Liver (tissue), 9 donors: ENCODE results near the gene CDC7. TPM values are rescaled to one million over a fixed set of nuclear protein-coding genes. Genes with fewer than 3 reads are reported as not detected.
A peak's percentile ranks its signal among the peaks of the same experiment; 100 is the strongest.

Experiments used
- DNase-seq: peaks from one replicate; pipeline ENCODE4 v3.0.0-alpha.2; 2017; ENCODE audit warnings: low spot score
- H3K27ac ChIP-seq, 2 donors: one replicate each; pipeline ENCODE4 v1.7.0; 2013; ENCODE audit warnings: inconsistent platforms in 2 of 2, low read length in 2 of 2, control low read depth in 1 of 2, low read depth in 1 of 2, mild to moderate bottlenecking in 1 of 2
- H3K27me3 ChIP-seq, 4 donors: one replicate each; pipeline versions ENCODE4 v1.6.1 to v1.7.0; 2013; ENCODE audit warnings: low read length in 3 of 4, inconsistent platforms in 1 of 4, mild to moderate bottlenecking in 1 of 4, moderate library complexity in 1 of 4; ENCODE audit not compliant: control insufficient read depth in 4 of 4, insufficient read depth in 4 of 4
- H3K36me3 ChIP-seq, 4 donors: one replicate each; pipeline versions ENCODE4 v1.6.1 to v1.7.0; 2013; ENCODE audit warnings: low read length in 3 of 4, mild to moderate bottlenecking in 3 of 4, low read depth in 1 of 4, moderate library complexity in 1 of 4; ENCODE audit not compliant: control insufficient read depth in 4 of 4, insufficient read depth in 3 of 4
- H3K4me1 ChIP-seq, 4 donors: one replicate each; pipeline versions ENCODE4 v1.6.1 to v1.7.0; 2013; ENCODE audit warnings: low read length in 3 of 4, mild to moderate bottlenecking in 3 of 4, moderate library complexity in 1 of 4; ENCODE audit not compliant: control insufficient read depth in 4 of 4, insufficient read depth in 4 of 4
- H3K4me3 ChIP-seq, 3 donors: one replicate each; pipeline versions ENCODE4 v1.6.1 to v1.7.0; 2013; ENCODE audit warnings: low read length in 3 of 3, control low read depth in 1 of 3, low read depth in 1 of 3, mild to moderate bottlenecking in 1 of 3
- H3K9ac ChIP-seq, 2 donors: one replicate each; pipeline ENCODE4 v1.7.0; 2013; ENCODE audit warnings: low read length in 2 of 2, mild to moderate bottlenecking in 2 of 2, moderate library complexity in 2 of 2, control low read depth in 1 of 2, low read depth in 1 of 2
- H3K9me3 ChIP-seq, 4 donors: one replicate each; pipeline versions ENCODE4 v1.6.1 to v1.7.0; 2013; ENCODE audit warnings: low read length in 3 of 4; ENCODE audit not compliant: control insufficient read depth in 4 of 4
- EGR1 ChIP-seq, 2 donors: IDR thresholded peaks; 2 replicates each; pipeline ENCODE4 v1.6.1; 2016 to 2018; ENCODE audit warnings: antibody characterized with exemption in 2 of 2, low read depth in 2 of 2
- FOXA1 ChIP-seq: IDR thresholded peaks from 2 replicates; pipeline ENCODE4 v1.6.1; 2016; ENCODE audit warnings: antibody characterized with exemption
- FOXA2 ChIP-seq: IDR thresholded peaks from 2 replicates; pipeline ENCODE4 v1.6.1; 2016; ENCODE audit warnings: antibody characterized with exemption
- GABPA ChIP-seq, 2 donors: IDR thresholded peaks in 1 of 2; conservative IDR thresholded peaks in 1 of 2; 2 replicates each; pipeline ENCODE4 v1.6.1; 2016; ENCODE audit warnings: antibody characterized with exemption in 2 of 2, mild to moderate bottlenecking in 1 of 2, moderate library complexity in 1 of 2
- HNF4A ChIP-seq, 2 donors: conservative IDR thresholded peaks; 2 replicates each; pipeline ENCODE4 v1.6.1; 2016; ENCODE audit warnings: antibody characterized with exemption in 2 of 2, mild to moderate bottlenecking in 2 of 2
- HNF4G ChIP-seq: IDR thresholded peaks from 2 replicates; pipeline ENCODE4 v1.6.1; 2016; ENCODE audit warnings: antibody characterized with exemption
- JUND ChIP-seq, 2 donors: IDR thresholded peaks; 2 replicates each; pipeline ENCODE4 v1.6.1; 2016; ENCODE audit warnings: antibody characterized with exemption in 2 of 2
- NR2F2 ChIP-seq: IDR thresholded peaks from 2 replicates; pipeline ENCODE4 v1.6.1; 2016; ENCODE audit warnings: antibody characterized with exemption
- RAD21 ChIP-seq, 2 donors: IDR thresholded peaks; 2 replicates each; pipeline ENCODE4 v1.6.1; 2016; ENCODE audit warnings: antibody characterized with exemption in 2 of 2, mild to moderate bottlenecking in 2 of 2
- RXRA ChIP-seq, 2 donors: IDR thresholded peaks; 2 replicates each; pipeline ENCODE4 v1.6.1; 2017 to 2018; ENCODE audit warnings: antibody characterized with exemption in 2 of 2, mild to moderate bottlenecking in 1 of 2
- SP1 ChIP-seq: IDR thresholded peaks from 2 replicates; pipeline ENCODE4 v1.6.1; 2018; ENCODE audit warnings: antibody characterized with exemption, mild to moderate bottlenecking
- YY1 ChIP-seq: IDR thresholded peaks from 2 replicates; pipeline ENCODE4 v1.6.1; 2016; ENCODE audit warnings: antibody characterized with exemption, mild to moderate bottlenecking
- WGBS: extraction: QIAGEN DNeasy Blood & Tissue Kit; methylation state at CpG from one replicate; pipeline ENCODE4 v1.1.7; 2013; 5-methylcytosine and 5-hydroxymethylcytosine counted together
- polyA plus RNA-seq, 2 donors: library from polyadenylated mRNA; stranded (reverse) in 1 of 2; unstranded in 1 of 2; fragments of 200-250 nt in 1 of 2; fragments of >200 nt in 1 of 2; fragmentation: Nextera tagmentation in 1 of 2; extraction: Ambion mirVana in 1 of 2; gene quantifications; one replicate each; pipeline versions ENCODE4 v1.2.1 to v1.2.3, GENCODE V29; 2013 to 2015
- total RNA-seq, 2 donors: library from RNA; depleted of rRNA; stranded (reverse); fragments of >200 nt; gene quantifications; one replicate each; pipeline ENCODE4 v1.2.3, GENCODE V29; 2014
- TF ChIP-seq, protein P1 (sequence below): IDR thresholded peaks from 2 replicates; pipeline ENCODE4 v1.6.1; 2016; ENCODE audit warnings: antibody characterized with exemption
- TF ChIP-seq, protein P2 (sequence below): IDR thresholded peaks from 2 replicates; pipeline ENCODE4 v1.6.1; 2016; ENCODE audit warnings: antibody characterized with exemption, mild to moderate bottlenecking
- TF ChIP-seq, protein P3 (sequence below): IDR thresholded peaks from 2 replicates; pipeline ENCODE4 v1.6.1; 2016; ENCODE audit warnings: antibody characterized with exemption
- TF ChIP-seq, protein P4 (sequence below): fragments of 150-350 bp; IDR thresholded peaks from 2 replicates; pipeline ENCODE4 v1.5.1; 2017; ENCODE audit warnings: improper control_type of control experiment, low read depth, low read length; ENCODE audit not compliant: missing input control
- donor health status: healthy.
- donor health status: healthy.
- donor health status: healthy.
- donor health status: healthy.
- donor health status: healthy.

CDC7 gene
- total and polyA plus RNA-seq, 4 donors: 0.43 to 15.0 (median 0.61) TPM

DNA sequence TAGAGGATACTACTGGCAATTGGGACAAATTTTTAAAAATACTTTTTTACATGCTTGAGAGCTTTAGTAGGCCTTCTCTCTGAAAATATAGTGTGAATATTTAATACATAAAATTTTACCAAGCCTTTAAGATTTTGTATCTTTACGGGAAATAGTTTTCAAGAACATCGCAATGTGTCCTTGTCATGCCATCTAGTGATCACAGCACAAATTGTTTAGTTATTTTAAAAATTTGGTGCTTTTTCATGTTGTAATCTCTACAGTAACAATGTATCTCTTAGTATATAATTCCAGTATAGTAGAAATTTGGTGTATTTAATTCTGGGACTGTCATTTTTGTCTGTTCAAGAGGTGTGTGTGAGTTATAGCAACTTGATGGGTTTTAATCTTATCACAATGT, 6.7 kb downstream of the CDC7 start:
- Histone ChIP-seq H3K27ac (no peak overlapping the region), H3K9me3 (no peaks in the 10 kb centered on the region), H3K36me3 (no peaks in the 10 kb centered on the region), H3K9ac (no peak overlapping the region), H3K4me1 (no peaks in the 10 kb centered on the region), H3K4me3 (no peak overlapping the region), H3K27me3 (no peaks in the 10 kb centered on the region)
- DNase-seq: no peak
- TF ChIP-seq, protein P1, sequence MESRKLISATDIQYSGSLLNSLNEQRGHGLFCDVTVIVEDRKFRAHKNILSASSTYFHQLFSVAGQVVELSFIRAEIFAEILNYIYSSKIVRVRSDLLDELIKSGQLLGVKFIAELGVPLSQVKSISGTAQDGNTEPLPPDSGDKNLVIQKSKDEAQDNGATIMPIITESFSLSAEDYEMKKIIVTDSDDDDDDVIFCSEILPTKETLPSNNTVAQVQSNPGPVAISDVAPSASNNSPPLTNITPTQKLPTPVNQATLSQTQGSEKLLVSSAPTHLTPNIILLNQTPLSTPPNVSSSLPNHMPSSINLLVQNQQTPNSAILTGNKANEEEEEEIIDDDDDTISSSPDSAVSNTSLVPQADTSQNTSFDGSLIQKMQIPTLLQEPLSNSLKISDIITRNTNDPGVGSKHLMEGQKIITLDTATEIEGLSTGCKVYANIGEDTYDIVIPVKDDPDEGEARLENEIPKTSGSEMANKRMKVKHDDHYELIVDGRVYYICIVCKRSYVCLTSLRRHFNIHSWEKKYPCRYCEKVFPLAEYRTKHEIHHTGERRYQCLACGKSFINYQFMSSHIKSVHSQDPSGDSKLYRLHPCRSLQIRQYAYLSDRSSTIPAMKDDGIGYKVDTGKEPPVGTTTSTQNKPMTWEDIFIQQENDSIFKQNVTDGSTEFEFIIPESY: no peak
- TF ChIP-seq RAD21 (IDR thresholded peaks at IDR 0.05) (peak; percentile 22 to 23), RXRA (IDR thresholded peaks at IDR 0.05) (no peak), GABPA (IDR thresholded peaks at IDR 0.05 in 1 of 2, conservative IDR thresholded peaks at IDR 0.05 in 1 of 2) (no peak), FOXA2 (no peak), NR2F2 (no peak)
- TF ChIP-seq, protein P2, sequence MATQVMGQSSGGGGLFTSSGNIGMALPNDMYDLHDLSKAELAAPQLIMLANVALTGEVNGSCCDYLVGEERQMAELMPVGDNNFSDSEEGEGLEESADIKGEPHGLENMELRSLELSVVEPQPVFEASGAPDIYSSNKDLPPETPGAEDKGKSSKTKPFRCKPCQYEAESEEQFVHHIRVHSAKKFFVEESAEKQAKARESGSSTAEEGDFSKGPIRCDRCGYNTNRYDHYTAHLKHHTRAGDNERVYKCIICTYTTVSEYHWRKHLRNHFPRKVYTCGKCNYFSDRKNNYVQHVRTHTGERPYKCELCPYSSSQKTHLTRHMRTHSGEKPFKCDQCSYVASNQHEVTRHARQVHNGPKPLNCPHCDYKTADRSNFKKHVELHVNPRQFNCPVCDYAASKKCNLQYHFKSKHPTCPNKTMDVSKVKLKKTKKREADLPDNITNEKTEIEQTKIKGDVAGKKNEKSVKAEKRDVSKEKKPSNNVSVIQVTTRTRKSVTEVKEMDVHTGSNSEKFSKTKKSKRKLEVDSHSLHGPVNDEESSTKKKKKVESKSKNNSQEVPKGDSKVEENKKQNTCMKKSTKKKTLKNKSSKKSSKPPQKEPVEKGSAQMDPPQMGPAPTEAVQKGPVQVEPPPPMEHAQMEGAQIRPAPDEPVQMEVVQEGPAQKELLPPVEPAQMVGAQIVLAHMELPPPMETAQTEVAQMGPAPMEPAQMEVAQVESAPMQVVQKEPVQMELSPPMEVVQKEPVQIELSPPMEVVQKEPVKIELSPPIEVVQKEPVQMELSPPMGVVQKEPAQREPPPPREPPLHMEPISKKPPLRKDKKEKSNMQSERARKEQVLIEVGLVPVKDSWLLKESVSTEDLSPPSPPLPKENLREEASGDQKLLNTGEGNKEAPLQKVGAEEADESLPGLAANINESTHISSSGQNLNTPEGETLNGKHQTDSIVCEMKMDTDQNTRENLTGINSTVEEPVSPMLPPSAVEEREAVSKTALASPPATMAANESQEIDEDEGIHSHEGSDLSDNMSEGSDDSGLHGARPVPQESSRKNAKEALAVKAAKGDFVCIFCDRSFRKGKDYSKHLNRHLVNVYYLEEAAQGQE: no peak
- 89% methylated on average over 2 of the region's 2 CpGs for WGBS

DNA sequence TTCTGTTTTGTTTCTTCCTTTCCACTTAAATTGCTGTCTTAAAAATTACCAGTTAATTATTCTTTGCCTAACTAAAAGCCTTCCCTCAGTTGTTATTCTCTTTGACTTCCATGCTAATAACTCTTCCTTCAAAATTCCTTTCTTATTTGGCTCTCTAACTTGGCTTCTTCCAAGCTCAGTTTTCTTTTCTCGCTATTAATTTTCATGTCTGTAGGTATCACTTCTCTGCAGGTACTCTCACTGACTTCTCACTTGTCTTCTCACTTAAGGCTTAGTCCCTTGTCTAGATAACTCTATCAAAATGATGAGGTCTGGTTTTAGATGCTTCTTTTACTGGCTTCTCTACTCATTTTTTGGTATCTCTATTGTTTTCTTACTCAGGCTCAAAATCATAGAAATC, 10.1 kb downstream of the CDC7 start:
- DNase-seq: no peak
- TF ChIP-seq, protein P2: no peak
- TF ChIP-seq, protein P3, sequence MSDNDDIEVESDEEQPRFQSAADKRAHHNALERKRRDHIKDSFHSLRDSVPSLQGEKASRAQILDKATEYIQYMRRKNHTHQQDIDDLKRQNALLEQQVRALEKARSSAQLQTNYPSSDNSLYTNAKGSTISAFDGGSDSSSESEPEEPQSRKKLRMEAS: no peak
- TF ChIP-seq GABPA (IDR thresholded peaks at IDR 0.05 in 1 of 2, conservative IDR thresholded peaks at IDR 0.05 in 1 of 2) (no peak), HNF4G (no peak), SP1 (no peak), NR2F2 (no peak), HNF4A (conservative IDR thresholded peaks at IDR 0.05) (no peak), EGR1 (IDR thresholded peaks at IDR 0.05; ENCODE audit: low read depth in 2 of 2) (no peak), FOXA1 (no peak), YY1 (no peak), RXRA (IDR thresholded peaks at IDR 0.05) (no peak), JUND (IDR thresholded peaks at IDR 0.05) (no peak)
- TF ChIP-seq, protein P4, sequence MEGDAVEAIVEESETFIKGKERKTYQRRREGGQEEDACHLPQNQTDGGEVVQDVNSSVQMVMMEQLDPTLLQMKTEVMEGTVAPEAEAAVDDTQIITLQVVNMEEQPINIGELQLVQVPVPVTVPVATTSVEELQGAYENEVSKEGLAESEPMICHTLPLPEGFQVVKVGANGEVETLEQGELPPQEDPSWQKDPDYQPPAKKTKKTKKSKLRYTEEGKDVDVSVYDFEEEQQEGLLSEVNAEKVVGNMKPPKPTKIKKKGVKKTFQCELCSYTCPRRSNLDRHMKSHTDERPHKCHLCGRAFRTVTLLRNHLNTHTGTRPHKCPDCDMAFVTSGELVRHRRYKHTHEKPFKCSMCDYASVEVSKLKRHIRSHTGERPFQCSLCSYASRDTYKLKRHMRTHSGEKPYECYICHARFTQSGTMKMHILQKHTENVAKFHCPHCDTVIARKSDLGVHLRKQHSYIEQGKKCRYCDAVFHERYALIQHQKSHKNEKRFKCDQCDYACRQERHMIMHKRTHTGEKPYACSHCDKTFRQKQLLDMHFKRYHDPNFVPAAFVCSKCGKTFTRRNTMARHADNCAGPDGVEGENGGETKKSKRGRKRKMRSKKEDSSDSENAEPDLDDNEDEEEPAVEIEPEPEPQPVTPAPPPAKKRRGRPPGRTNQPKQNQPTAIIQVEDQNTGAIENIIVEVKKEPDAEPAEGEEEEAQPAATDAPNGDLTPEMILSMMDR: no peak
- TF ChIP-seq, protein P1: no peak
- 96% methylated on average over 1 of the region's 1 CpG for WGBS
- Histone ChIP-seq H3K4me3 (no peak overlapping the region), H3K4me1 (no peaks in the 10 kb centered on the region), H3K27me3 (no peaks in the 10 kb centered on the region), H3K9me3 (no peaks in the 10 kb centered on the region), H3K9ac (no peak overlapping the region), H3K36me3 (no peaks in the 10 kb centered on the region), H3K27ac (no peak overlapping the region)
